NCI-H2196 treated with DMSO at 0.1 percent for 48 hours (cell line): ENCODE measurements around the gene FOXI3.
A peak's percentile ranks its signal among the peaks of the same experiment; 100 is the strongest.

Source experiments
- DNase-seq: peaks from one replicate; lab custom pipeline; 2025; ENCODE audit not compliant: unreplicated experiment; lab: John Stamatoyannopoulos, UW

The FOXI3 gene

DNA sequence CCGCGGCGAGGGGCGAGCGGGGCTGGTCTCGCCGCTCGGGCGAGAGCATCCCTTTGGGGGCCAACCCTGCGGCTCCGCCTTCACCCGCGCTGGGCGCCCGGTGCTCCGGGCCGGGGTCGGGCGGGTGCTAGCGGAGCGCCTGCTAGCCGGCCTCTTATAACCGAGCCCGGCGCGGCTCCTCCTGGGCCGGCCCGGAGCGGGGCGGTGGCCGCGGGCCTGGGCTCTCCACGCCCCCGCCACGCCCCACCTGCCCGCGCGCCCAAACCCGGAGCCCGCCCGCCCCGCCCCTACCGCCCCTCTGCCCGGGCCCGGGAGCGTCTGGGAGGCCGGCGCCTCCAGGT lies at the start of gene FOXI3:
Gene FOXI3, minus strand, starts transcription at position 129 of the 341 bp plus-strand sequence. CDS start 158 bp downstream, outside the sequence.
- DNase-seq, result no peak

- no peak for DNase-seq
Measured at GRCh38 chr2:88500691-88501090, 48.2 kb upstream of the FOXI3 start.

- no peak for DNase-seq
Measured at GRCh38 chr2:88499204-88499603, 46.7 kb upstream of the FOXI3 start.

DNA sequence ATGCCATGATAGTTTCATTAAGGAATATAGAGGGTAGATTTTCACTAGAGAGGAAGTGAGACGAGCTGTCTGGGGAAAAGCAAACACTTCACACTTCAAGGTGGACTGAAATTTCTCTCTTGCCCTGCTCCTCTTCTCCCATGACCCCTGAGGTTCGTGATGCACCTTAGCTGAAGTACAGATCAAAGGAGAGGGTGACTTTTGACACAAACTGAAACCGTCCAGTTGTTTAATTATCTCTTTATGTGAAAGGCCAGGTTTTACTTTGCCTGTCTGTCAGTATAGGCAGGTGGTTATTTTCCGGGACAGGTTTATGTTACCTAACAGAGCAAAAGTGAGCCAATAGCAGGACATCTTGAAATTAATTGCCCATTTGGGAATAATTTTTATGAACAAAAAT lies 41.0 kb upstream of the FOXI3 start:
- no peak for DNase-seq

GRCh38 chr2:88492002-88492401 lies 39.5 kb upstream of the FOXI3 start:
- DNase-seq, result no peak

DNA sequence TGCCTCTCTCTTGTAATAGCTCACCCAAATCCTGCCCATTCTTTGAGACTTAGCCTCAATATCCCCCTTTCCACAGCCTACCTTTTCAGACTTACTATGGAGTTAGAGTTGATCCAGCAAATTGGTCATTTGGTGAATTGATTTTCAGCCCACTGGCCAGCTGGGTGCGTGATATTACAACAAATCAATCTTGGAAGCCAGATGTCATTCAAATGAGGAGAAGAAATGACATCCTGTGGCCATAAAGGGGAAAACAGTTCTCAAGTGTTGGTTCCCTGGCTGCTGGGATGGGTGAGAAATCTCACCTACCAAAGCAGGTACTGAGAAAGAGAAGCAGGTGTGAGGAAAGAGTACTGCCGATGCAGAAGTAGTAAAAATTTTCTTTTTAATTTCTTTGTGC lies 36.7 kb upstream of the FOXI3 start:
- no peak for DNase-seq

DNA sequence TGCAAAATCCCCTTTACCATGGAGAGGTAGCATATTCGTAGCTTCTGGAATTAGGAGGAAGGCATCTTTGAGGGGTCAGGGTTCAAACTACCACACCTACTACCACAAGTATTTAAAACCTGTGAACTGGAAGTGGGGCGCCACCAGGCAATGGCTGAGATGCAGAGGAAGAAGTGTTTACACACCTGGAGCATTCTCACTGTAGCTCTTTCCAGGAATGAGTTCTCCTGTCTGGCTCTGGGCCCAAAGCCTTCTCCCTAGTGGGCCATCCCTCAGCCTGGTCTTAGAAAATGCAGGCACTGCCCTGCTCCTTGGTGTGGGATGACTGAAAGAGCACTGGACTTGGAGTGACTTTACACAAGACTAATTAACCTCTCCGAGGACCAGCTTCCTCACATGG lies 30.7 kb upstream of the FOXI3 start:
- no peak for DNase-seq

DNA sequence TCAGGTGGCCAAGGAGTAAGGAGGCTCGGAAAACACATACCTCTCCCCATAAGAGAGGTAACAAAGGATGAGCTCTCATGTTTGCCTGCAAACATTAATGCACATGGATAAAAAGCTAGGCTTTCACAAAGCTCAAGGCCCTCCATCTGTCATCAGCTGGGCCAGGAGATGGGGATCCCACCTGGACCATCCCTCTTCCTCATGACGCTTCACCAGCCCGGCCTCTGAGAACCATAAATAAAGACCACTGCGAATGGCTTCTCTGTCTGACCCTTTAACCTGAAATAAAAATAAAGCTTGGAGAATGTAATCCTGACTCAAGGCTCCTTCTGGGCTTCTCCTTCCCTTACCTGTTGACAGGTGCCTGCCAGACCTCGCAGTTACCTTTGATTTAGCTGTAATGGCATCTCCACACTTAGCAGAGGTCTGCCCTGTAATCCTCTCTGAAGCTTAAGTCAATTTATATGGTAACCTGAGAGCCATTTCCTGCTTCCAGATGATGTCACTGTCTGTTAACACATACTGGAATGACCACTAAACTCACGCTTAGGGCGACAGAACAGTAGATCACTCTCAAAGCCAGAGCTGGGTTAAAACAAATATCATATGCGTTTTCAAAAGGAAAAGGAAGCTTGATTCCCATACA lies 29.3 kb upstream of the FOXI3 start:
- DNase-seq, result peak; percentile 14

DNA sequence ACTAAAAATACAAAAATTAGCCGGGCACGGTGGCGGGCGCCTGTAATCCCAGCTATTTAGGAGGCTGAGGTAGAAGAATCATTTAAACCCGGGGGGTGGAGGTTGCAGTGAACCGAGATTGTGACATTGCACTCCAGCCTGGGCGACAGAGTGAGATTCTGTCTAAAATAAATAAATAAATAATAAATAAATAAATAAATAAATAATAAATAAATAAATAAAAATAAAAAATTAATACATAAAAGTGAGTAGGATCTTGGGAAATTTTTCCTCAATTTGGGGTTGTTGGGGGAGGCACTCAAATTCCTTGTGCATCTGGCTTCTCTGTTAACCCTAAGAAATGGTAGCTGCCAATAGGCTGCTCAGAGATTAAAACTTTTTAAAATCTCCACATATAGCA lies 20.3 kb upstream of the FOXI3 start:
- no peak for DNase-seq

GRCh38 chr2:88471083-88471942 lies 18.8 kb upstream of the FOXI3 start:
- no peak for DNase-seq

GRCh38 chr2:88469202-88470114 lies 17.0 kb upstream of the FOXI3 start:
- no peak for DNase-seq

- no peak for DNase-seq
Measured at GRCh38 chr2:88464153-88464552, 11.7 kb upstream of the FOXI3 start.

- DNase-seq, result no peak
Measured at GRCh38 chr2:88458633-88459032, 6.1 kb upstream of the FOXI3 start.

- DNase-seq, result no peak
Measured at GRCh38 chr2:88452980-88453582, 588 bp upstream of the FOXI3 start.

DNA sequence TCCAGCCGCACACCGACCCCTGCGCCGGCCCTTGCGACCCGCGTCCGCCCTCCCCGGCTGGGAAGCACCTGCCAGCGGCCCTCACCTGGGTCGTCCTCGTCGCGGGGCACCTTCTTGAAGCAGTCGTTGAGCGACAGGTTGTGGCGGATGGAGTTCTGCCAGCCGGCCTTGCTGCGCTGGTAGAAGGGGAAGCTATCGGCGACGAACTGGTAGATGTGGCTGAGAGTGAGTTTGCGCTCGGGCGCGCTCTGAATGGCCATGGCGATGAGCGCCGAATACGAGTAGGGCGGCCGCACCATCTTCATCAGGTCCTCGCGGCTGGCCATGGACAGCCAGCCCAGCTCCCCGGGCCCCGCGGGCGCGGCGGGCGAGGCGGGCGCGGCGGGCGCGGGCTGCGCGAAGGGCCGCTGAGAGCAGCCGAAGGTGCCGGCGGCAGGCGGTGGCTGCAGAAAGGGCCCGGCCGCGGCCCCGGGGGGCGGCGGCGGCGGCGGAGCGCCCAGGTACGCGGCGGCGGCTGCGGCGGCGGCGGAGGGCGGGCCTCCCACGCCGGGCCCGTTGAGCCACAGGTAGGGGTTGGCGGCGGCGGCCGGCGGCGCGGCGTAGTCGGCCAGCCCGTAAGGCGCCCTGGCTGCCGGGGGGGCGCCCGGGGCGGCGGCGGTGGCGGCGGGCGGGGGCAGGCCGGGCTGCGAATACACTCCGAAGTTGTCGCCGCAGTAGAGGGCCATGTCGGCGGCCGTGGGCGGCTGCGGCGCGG lies 505 bp downstream of the FOXI3 start:
- DNase-seq, result no peak

DNA sequence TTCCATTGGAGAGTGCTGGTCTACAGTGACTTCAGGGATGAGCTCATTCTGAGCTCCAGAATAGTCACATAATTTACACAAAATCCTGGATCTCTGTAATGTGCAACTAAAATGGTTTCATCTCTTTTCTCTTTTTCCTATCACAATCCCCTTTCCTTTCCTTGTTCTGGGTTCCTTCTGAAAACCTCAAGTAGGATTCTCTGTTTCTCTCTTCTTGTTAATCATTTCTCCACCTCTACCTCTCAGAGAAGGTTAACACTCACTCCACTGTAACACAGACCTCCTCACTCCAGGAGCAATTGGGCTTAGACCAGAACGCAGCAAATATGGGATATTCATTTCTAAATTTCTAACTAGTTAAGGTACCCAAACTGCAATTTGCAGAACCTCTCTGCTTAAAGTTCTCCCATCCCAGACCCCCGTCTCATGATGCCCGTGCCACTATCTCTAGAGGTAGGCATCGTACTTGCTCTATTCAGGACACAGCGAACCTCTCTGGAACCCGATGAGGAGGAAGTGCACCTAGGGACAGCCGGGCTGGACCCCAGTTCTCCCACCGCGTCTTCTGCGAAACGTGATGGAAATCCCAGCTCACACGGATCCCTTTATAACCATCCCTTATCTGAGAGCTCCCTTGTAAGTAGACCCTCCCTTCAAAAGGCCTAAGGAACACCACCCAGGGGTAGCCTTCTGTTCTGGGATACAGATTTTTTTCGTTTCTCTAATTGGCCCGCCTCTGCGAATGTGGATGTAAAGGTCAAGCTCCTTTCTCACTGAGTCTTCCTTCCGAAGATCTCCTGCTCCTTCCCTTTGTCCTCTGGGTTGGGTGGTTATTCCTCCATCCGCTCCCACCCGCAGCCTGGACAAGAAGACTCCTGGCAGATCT lies 1.3 kb downstream of the FOXI3 start:
- DNase-seq, result no peak

GRCh38 chr2:88450186-88450585 lies 2.3 kb downstream of the FOXI3 start:
- DNase-seq, result no peak

DNA sequence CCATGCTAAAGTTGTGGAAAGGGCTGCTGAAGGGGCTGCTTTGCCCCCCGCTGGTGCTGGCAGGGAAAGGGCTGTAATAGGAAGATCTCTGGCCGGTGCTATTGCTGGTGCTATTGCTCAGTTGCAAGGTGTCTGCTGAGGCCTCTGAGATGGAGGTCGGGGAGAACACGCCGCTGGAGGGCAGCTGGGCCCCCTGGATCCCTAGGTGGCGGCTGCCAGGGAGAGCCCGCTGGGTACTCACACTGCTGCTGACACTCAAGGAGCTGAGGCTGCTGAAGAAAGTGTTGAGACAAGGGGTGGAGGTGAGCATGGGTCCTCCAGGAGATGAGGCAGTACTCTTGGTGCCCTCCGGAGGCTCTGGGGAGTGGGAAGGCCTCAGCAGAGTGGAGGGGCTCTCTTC lies 4.2 kb downstream of the FOXI3 start:
- DNase-seq, result no peak

DNA sequence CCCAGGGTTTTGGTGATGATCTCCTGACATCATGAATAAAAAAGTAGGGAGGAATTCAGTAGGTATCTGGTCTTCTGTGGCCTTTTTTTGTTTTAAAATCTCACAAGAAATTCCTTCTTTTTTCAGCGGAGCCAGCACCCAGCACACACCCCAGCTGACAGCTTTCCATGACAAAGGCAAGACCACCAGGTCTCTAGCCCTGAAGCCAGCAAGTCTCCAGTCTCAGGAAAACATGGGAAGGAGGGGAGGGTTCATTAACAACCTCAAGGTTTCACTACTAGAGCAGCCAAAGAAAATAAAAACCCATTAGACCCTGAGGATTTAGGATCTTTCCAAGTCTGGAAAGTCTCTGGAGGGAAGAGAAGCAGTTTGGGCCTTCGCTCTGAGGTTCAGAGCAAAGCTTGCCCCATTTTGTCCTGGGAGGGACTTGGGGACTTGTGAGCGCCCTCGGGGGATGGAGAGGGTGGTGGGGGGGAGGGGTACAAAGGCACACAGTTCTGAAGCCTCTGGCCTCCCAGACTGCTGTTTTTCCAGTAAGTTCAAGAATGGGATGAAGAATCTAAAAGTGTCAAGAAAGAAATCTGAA lies 9.0 kb downstream of the FOXI3 start:
- DNase-seq, result no peak
